Measurements from ENCODE around the gene NUDT13. TPM values are rescaled to one million over a fixed set of nuclear protein-coding genes. Genes with fewer than 3 reads are reported as not detected.

Gene NUDT13
- total and polyA plus RNA-seq, 8 donors, result 1.4 to 7.9 (median 7.6) TPM

DNA sequence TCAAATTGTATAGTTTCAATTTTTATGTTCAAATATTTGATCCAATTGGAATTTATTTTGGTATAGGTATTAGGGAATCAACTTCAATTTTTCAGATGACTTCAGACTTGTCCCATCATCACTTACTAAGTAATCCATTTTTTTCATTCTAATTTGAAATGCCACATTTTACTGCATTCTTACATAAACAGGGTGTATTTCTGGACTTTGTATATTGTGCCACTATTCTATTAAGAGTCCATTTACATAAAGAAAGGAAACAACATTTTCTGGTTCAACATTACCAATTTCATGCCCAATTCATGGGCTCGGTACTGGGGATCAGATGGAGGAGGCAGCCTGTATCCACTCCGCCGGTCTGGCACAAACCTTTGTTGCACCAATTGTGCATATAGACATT lies 41.8 kb downstream of the NUDT13 start:
- DNase-seq (no peak), ATAC-seq (no peak)
- intact Hi-C loops (cut with DNase I), result no loop called here
- peaks cover 0 to 97% of the 10 kb centered on the region in 2 donors for H3K36me3 ChIP-seq
- H3K4me1 ChIP-seq, result no peaks in the 10 kb centered on the region
- no peaks in the 10 kb centered on the region for H3K27me3 ChIP-seq
- H3K9me3 ChIP-seq, result no peaks in the 10 kb centered on the region
- no peak overlapping the region for H3K27ac ChIP-seq
- H3K4me3 ChIP-seq, result no peak overlapping the region
- TF ChIP-seq, protein P1, sequence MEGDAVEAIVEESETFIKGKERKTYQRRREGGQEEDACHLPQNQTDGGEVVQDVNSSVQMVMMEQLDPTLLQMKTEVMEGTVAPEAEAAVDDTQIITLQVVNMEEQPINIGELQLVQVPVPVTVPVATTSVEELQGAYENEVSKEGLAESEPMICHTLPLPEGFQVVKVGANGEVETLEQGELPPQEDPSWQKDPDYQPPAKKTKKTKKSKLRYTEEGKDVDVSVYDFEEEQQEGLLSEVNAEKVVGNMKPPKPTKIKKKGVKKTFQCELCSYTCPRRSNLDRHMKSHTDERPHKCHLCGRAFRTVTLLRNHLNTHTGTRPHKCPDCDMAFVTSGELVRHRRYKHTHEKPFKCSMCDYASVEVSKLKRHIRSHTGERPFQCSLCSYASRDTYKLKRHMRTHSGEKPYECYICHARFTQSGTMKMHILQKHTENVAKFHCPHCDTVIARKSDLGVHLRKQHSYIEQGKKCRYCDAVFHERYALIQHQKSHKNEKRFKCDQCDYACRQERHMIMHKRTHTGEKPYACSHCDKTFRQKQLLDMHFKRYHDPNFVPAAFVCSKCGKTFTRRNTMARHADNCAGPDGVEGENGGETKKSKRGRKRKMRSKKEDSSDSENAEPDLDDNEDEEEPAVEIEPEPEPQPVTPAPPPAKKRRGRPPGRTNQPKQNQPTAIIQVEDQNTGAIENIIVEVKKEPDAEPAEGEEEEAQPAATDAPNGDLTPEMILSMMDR (IDR thresholded peaks at IDR 0.05), result no peak

DNA sequence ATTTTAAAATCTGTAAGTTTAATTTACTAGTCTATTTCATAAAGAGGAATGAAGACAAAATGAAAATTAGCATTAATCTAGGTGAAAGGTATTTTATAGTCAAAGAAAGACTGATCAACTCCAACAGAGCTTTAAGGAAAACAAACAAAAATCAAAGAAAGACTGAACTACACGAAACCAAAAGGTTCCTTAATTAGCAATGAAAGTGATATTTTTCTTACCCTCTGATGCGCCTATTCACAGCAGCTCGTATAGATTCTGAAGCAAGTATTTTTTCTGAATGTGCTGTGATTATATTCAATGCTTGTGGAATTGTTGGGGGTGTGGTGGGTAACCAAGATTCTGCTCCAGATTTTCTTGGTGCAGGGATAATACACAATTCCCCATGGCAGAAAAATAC lies 45.8 kb downstream of the NUDT13 start:
- no peaks in the 10 kb centered on the region for H3K4me1 ChIP-seq
- no peak overlapping the region for H3K4me3 ChIP-seq
- no peaks in the 10 kb centered on the region for H3K27me3 ChIP-seq
- no peak for DNase-seq
- ATAC-seq, result no peak
- H3K9me3 ChIP-seq, result no peaks in the 10 kb centered on the region
- TF ChIP-seq, protein P1 (IDR thresholded peaks at IDR 0.05), result no peak
- peaks cover 0 to 83% of the 10 kb centered on the region in 2 donors for H3K36me3 ChIP-seq
- H3K27ac ChIP-seq, result no peak overlapping the region
- intact Hi-C loops (cut with DNase I), result no loop called here

DNA sequence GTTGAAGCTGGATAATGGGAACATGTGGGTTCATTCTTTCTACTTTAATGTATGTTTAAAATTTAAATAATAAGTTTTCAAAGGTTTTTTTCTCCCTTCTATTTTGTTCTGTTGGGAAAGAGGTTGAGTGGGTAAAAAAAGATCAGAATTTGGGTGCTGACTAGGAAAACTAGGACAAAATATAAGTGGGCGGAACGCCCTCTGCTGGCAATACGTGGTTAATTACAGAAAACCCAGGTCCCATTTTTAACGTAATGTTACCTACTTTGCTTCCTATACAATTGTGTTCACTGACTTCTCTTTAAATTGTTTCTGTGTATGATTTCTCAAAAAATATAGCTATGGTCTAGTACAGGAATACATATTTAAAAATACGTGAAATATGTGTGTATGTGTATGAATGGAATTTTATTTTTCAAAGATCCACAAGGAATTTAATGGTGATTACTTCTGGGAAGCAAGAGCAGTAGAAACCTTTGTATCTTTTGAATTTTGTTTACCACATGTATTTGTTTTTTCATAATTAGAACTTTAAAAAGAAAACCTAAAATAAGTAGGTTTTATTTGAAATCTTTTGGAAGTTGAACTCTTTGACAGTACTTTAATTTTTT lies 48.9 kb downstream of the NUDT13 start:
- no peaks in the 10 kb centered on the region for H3K27me3 ChIP-seq
- no peak overlapping the region for H3K27ac ChIP-seq
- H3K4me1 ChIP-seq, result peaks cover 0 to 28% of the 10 kb centered on the region in 2 donors
- TF ChIP-seq, protein P1 (IDR thresholded peaks at IDR 0.05), result peak; percentile 71 to 74
- ATAC-seq (peak; percentile 66), DNase-seq (peak in 3 of 4 donors; percentile 31 to 64 (median 34))
- H3K36me3 ChIP-seq, result peaks cover 0 to 79% of the 10 kb centered on the region in 2 donors
- H3K4me3 ChIP-seq, result no peak overlapping the region
- no peaks in the 10 kb centered on the region for H3K9me3 ChIP-seq
- intact Hi-C loops (cut with DNase I), result no loop called here

DNA sequence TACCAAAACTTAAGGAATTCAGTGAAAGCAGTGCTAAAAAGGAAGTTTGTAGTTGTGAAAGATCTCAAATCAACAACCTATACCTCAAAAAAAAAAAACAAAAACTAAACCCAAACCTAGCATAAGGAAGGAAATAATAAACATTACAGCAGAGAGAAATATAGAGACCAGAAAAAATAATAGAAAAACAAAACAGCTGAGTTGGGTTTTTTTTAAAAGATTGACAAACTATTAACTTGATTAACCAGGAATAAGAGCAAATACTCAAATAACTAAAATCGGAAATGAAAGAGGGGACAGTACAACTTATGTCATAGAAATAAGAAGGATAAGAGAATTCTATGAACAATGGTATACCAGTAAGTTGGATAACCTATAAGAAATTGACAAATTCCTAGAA lies 50.8 kb downstream of the NUDT13 start:
- Histone ChIP-seq H3K36me3 (peaks cover 0 to 59% of the 10 kb centered on the region in 2 donors), H3K27me3 (no peaks in the 10 kb centered on the region), H3K4me1 (peaks cover 1 to 41% of the 10 kb centered on the region in 2 donors), H3K4me3 (no peak overlapping the region), H3K9me3 (no peaks in the 10 kb centered on the region), H3K27ac (no peak overlapping the region)
- intact Hi-C loops (cut with DNase I), result no loop called here
- TF ChIP-seq, protein P1 (IDR thresholded peaks at IDR 0.05), result no peak
- DNase-seq (no peak), ATAC-seq (no peak)

DNA sequence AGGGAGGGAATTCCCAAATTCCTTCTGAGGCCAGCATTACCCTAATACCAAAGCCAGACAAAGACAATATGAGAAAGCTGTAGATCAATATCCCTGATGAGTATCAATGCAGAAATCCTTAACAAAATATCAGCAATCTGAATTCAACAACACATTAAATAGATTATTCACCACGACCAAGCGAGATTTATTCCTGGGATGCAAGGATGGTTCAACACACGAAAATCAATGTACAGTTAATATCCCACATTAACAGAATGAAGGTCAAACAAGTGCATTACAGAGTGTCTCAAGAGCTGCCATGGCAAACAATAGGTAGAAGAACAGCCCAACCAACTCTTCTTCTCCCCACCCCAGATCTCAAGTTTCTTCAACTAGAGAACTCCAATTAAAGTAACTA lies 51.4 kb downstream of the NUDT13 start:
- H3K4me3 ChIP-seq, result no peak overlapping the region
- H3K27ac ChIP-seq, result no peak overlapping the region
- peaks cover 3 to 47% of the 10 kb centered on the region in 2 donors for H3K4me1 ChIP-seq
- H3K36me3 ChIP-seq, result peaks cover 0 to 53% of the 10 kb centered on the region in 2 donors
- no peak for ATAC-seq
- TF ChIP-seq, protein P1 (IDR thresholded peaks at IDR 0.05), result no peak
- intact Hi-C loops (cut with DNase I), result no loop called here
- H3K9me3 ChIP-seq, result no peaks in the 10 kb centered on the region
- no peaks in the 10 kb centered on the region for H3K27me3 ChIP-seq
- no peak for DNase-seq

All from left lung (tissue), 10 donors.